OCI-LY7 (cell line): Measurements from ENCODE around the gene ZBTB32. TPM values are rescaled to one million over a fixed set of nuclear protein-coding genes. Genes with fewer than 3 reads are reported as not detected.

Source experiments
- BruUV-seq: library from RNA; stranded (reverse); fragments of 400-500 nt; replicated peaks from 2 replicates; lab custom pipeline; 2021; lab: Mats Ljungman, UMichigan
- CTCF ChIA-PET: fragments of 300-600 bp; sonication (Branson Sonifier 250); formaldehyde crosslinking; loops from one replicate; lab custom pipeline; 2022; ENCODE audit warnings: antibody characterized with exemption; ENCODE audit not compliant: unreplicated experiment; lab: Charles Lee
- POLR2A ChIA-PET: fragments of 300-600 bp; sonication (Branson Sonifier 250); formaldehyde crosslinking; loops from one replicate; lab custom pipeline; 2022; ENCODE audit warnings: antibody characterized with exemption; lab: Charles Lee
- DNase-seq: peaks from one replicate; pipeline ENCODE4 v3.0.0-alpha.2; 2015; ENCODE audit warnings: low spot score
- H2AFZ ChIP-seq: fragments of 200-600 bp; sonication (generic), shearing (Covaris generic); 2 replicates; pipeline ENCODE4 v1.6.1; 2014; ENCODE audit warnings: mild to moderate bottlenecking, antibody characterized with exemption, low read length, moderate library complexity
- H3K27ac ChIP-seq: fragments of 200-600 bp; sonication (generic); 2 replicates; pipeline ENCODE4 v1.5.1; 2014; ENCODE audit warnings: mixed run types, low read depth, mild to moderate bottlenecking, moderate library complexity, low read length, inconsistent platforms; ENCODE audit not compliant: poor library complexity, severe bottlenecking
- H3K36me3 ChIP-seq: fragments of 200-600 bp; sonication (generic); 2 replicates; pipeline ENCODE4 v1.6.1; 2014; ENCODE audit warnings: mild to moderate bottlenecking, antibody characterized with exemption, low read length, moderate library complexity, mixed read lengths; ENCODE audit not compliant: insufficient read depth
- H3K4me1 ChIP-seq: fragments of 200-600 bp; sonication (generic); 2 replicates; pipeline ENCODE4 v1.5.1; 2014; ENCODE audit warnings: mild to moderate bottlenecking, low read length; ENCODE audit not compliant: insufficient read depth, poor library complexity, severe bottlenecking
- H3K4me2 ChIP-seq: fragments of 200-600 bp; sonication (generic); 2 replicates; pipeline ENCODE4 v1.6.1; 2014; ENCODE audit warnings: mild to moderate bottlenecking, low read length
- H3K4me3 ChIP-seq: fragments of 200-600 bp; sonication (generic); 2 replicates; pipeline ENCODE4 v1.5.1; 2014; ENCODE audit warnings: mild to moderate bottlenecking, low read depth, low read length; ENCODE audit not compliant: poor library complexity, severe bottlenecking
- H3K79me2 ChIP-seq: fragments of 200-600 bp; sonication (generic); 2 replicates; pipeline ENCODE4 v1.6.1; 2016; ENCODE audit warnings: low read depth, mild to moderate bottlenecking, low read length, moderate library complexity, mixed read lengths; ENCODE audit not compliant: insufficient read depth
- H3K9me2 ChIP-seq: fragments of 200-600 bp; sonication (generic); 2 replicates; pipeline ENCODE4 v1.6.1; 2016; ENCODE audit warnings: mild to moderate bottlenecking, low read length, mixed read lengths; ENCODE audit not compliant: insufficient read depth
- H3K9me3 ChIP-seq: fragments of 200-600 bp; sonication (generic); 2 replicates; pipeline ENCODE4 v1.6.1; 2014; ENCODE audit warnings: mild to moderate bottlenecking, mixed run types, low read length, mixed read lengths
- H4K20me1 ChIP-seq: fragments of 200-600 bp; sonication (generic); 2 replicates; pipeline ENCODE4 v1.6.1; 2014; ENCODE audit warnings: mild to moderate bottlenecking, antibody characterized with exemption, low read length, moderate library complexity, mixed read lengths; ENCODE audit not compliant: insufficient read depth
- EZH2phosphoT487 ChIP-seq: fragments of 200-600 bp; sonication (generic); IDR thresholded peaks from 2 replicates; pipeline ENCODE4 v1.6.1; 2018; ENCODE audit warnings: low read depth, borderline replicate concordance, mild to moderate bottlenecking, mixed run types, antibody characterized with exemption, low read length, moderate library complexity, mixed read lengths
- intact Hi-C: fragments of 100-400 bp; cut with micrococcal nuclease; formaldehyde crosslinking; loops from one replicate; pipeline ENCODE4 v1.10.0; 2022; ENCODE audit not compliant: unreplicated experiment
- total RNA-seq, 2 experiments: library from RNA; depleted of rRNA in 1 of 2; stranded (reverse); fragments of >200 nt in 1 of 2; shearing (Covaris generic) in 1 of 2; gene quantifications; 2 replicates each; pipeline ENCODE4 v1.2.3, GENCODE V29; 2014 to 2022
- TF ChIP-seq, protein P1 (sequence below): fragments of 200-600 bp; sonication (generic); conservative IDR thresholded peaks from 2 replicates; pipeline ENCODE4 v1.5.1; 2014; ENCODE audit warnings: mild to moderate bottlenecking, antibody characterized with exemption, low read length, moderate library complexity, mixed read lengths

The ZBTB32 gene
- total RNA-seq, 2 experiments from 2014 or later: not detected

GRCh38 chr19:35760711-35761349, 56.5 kb downstream of the ZBTB32 start:
- TF ChIP-seq, protein P1, sequence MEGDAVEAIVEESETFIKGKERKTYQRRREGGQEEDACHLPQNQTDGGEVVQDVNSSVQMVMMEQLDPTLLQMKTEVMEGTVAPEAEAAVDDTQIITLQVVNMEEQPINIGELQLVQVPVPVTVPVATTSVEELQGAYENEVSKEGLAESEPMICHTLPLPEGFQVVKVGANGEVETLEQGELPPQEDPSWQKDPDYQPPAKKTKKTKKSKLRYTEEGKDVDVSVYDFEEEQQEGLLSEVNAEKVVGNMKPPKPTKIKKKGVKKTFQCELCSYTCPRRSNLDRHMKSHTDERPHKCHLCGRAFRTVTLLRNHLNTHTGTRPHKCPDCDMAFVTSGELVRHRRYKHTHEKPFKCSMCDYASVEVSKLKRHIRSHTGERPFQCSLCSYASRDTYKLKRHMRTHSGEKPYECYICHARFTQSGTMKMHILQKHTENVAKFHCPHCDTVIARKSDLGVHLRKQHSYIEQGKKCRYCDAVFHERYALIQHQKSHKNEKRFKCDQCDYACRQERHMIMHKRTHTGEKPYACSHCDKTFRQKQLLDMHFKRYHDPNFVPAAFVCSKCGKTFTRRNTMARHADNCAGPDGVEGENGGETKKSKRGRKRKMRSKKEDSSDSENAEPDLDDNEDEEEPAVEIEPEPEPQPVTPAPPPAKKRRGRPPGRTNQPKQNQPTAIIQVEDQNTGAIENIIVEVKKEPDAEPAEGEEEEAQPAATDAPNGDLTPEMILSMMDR: no peak
- no peak for TF ChIP-seq EZH2phosphoT487
- Histone ChIP-seq H3K36me3 (peaks cover 42% of the 10 kb centered on the region), H3K9me3 (0 out of 2 replicates have a peak, but pooled peaks cover 8% of the 10 kb centered on the region), H3K9me2 (no peaks in the 10 kb centered on the region), H3K4me1 (peaks cover 21% of the 10 kb centered on the region), H3K79me2 (peaks cover 13% of the 10 kb centered on the region; the same call in 1 of the 2 replicates), H3K27ac (no peak overlapping the region), H3K4me3 (no peak overlapping the region), H2AFZ (no peak overlapping the region), H4K20me1 (no peaks in the 10 kb centered on the region), H3K4me2 (no peak overlapping the region)
- DNase-seq: no peak
- BruUV-seq: no TSS peak
- ChIA-PET POLR2A (no interaction called here), CTCF (no interaction called here)
- intact Hi-C loops: no loop called here

DNA sequence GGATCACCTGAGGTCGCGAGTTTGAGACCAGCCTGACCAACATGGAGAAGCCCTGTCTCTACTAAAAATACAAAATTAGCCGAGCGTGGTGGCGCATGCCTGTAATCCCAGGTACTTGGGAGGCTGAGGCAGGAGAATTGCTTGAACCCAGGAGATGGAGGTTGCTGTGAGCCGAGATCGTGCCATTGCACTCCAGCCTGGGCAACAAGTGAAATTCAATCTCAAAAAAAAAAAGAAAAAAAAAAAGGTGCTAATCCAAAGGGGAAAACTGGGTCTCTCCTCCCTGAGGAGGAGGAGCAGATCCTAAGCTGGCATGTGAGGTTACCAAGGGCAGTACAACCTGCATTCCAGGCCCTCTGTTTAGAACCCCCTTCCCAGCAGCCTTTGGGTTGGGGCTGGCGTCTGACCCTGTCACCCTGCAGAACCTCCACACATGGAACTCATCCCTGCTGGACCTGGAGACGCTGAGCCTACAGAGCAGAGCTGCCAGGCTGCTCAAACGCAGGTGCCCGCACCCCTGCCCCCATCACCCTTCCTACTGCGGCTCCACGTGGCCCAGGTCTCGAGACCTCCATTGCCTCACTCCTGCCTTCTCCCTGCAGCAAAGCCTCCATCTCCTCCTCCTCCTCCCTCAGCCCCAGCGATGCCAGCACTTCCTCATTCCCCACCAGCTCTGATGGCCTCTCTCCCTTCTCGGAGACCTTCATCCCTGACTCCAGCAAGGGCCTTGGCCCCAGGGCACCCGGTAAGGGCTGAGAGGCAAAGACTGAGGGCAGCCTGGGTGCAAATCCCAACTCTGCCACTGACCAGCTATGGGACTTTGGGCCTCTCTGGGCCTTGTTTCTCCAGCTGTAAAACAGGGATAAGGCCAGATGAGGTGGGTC, 60.3 kb downstream of the ZBTB32 start:
- Histone ChIP-seq H3K9me2 (no peaks in the 10 kb centered on the region), H3K4me2 (no peak overlapping the region), H4K20me1 (no peaks in the 10 kb centered on the region), H3K4me1 (peaks cover 3% of the 10 kb centered on the region), H3K4me3 (no peak overlapping the region), H3K27ac (no peak overlapping the region), H2AFZ (no peak overlapping the region), H3K9me3 (0 out of 2 replicates have a peak, but pooled peaks cover 8% of the 10 kb centered on the region), H3K79me2 (peaks cover under 1% of the 10 kb centered on the region; the same call in 1 of the 2 replicates), H3K36me3 (peaks cover 53% of the 10 kb centered on the region)
- intact Hi-C loops: no loop called here
- no peak for DNase-seq
- no peak for TF ChIP-seq EZH2phosphoT487
- TF ChIP-seq, protein P1: no peak
- ChIA-PET CTCF (no interaction called here), POLR2A (interaction anchor here (0.6 kb wide), 1 partner anchor 79 kb away, joined by 3 read pairs; no protein-coding TSS in a partner anchor)
- no TSS peak for BruUV-seq

Other genes starting within 250 kb of the ZBTB32 start
- not detected in 2 replicates for gene KRTDAP, start 214.1 kb upstream of the ZBTB32 start, total RNA-seq (2014; rRNA removed; shearing (Covaris generic))
- gene KRTDAP, start 214.1 kb upstream of the ZBTB32 start, total RNA-seq (2022): not detected in 2 replicates
- not detected in 2 replicates for gene DMKN, start 190.9 kb upstream of the ZBTB32 start, total RNA-seq (2014; rRNA removed; shearing (Covaris generic))
- gene DMKN, start 190.9 kb upstream of the ZBTB32 start, total RNA-seq (2022): not detected in 2 replicates
- gene SBSN, start 176.2 kb upstream of the ZBTB32 start, total RNA-seq (2014; rRNA removed; shearing (Covaris generic)): not detected in 2 replicates
- not detected in 2 replicates for gene SBSN, start 176.2 kb upstream of the ZBTB32 start, total RNA-seq (2022)
- not detected in 2 replicates for gene GAPDHS, start 171.1 kb upstream of the ZBTB32 start, total RNA-seq (2014; rRNA removed; shearing (Covaris generic))
- gene GAPDHS, start 171.1 kb upstream of the ZBTB32 start, total RNA-seq (2022): not detected in 2 replicates
- 83.2 and 85.8 TPM in 2 replicates for gene TMEM147, start 158.9 kb upstream of the ZBTB32 start, total RNA-seq (2014; rRNA removed; shearing (Covaris generic))
- gene TMEM147, start 158.9 kb upstream of the ZBTB32 start, total RNA-seq (2022): 40.9 and 47.1 TPM in 2 replicates
- 0.15 and 0.92 TPM in 2 replicates for gene ATP4A, start 140.9 kb upstream of the ZBTB32 start, total RNA-seq (2014; rRNA removed; shearing (Covaris generic))
- 0.33 and 0.36 TPM in 2 replicates for gene ATP4A, start 140.9 kb upstream of the ZBTB32 start, total RNA-seq (2022)
- gene PMIS2, start 118.4 kb upstream of the ZBTB32 start, total RNA-seq (2014; rRNA removed; shearing (Covaris generic)): not detected in 2 replicates
- not detected in 2 replicates for gene PMIS2, start 118.4 kb upstream of the ZBTB32 start, total RNA-seq (2022)
- 61.5 and 66.8 TPM in 2 replicates for gene HAUS5, start 91.8 kb upstream of the ZBTB32 start, total RNA-seq (2014; rRNA removed; shearing (Covaris generic))
- gene HAUS5, start 91.8 kb upstream of the ZBTB32 start, total RNA-seq (2022): 58.1 and 59.7 TPM in 2 replicates
- gene RBM42, start 75.5 kb upstream of the ZBTB32 start, total RNA-seq (2014; rRNA removed; shearing (Covaris generic)): 62.0 and 73.6 TPM in 2 replicates
- gene RBM42, start 75.5 kb upstream of the ZBTB32 start, total RNA-seq (2022): 105 and 115 TPM in 2 replicates
- gene ETV2, start 62.8 kb upstream of the ZBTB32 start, total RNA-seq (2014; rRNA removed; shearing (Covaris generic)): 0.25 and 0.57 TPM in 2 replicates
- 1.7 and 2.0 TPM in 2 replicates for gene ETV2, start 62.8 kb upstream of the ZBTB32 start, total RNA-seq (2022)
- 404 and 536 TPM in 2 replicates for gene COX6B1, start 56.2 kb upstream of the ZBTB32 start, total RNA-seq (2014; rRNA removed; shearing (Covaris generic))
- gene COX6B1, start 56.2 kb upstream of the ZBTB32 start, total RNA-seq (2022): 373 and 395 TPM in 2 replicates
- not detected in 2 replicates for gene UPK1A, start 38.0 kb upstream of the ZBTB32 start, total RNA-seq (2014; rRNA removed; shearing (Covaris generic))
- not detected in 2 replicates for gene UPK1A, start 38.0 kb upstream of the ZBTB32 start, total RNA-seq (2022)
- 18.0 and 25.2 TPM in 2 replicates for gene KMT2B, start 13.4 kb downstream of the ZBTB32 start, total RNA-seq (2014; rRNA removed; shearing (Covaris generic))
- 56.2 and 57.2 TPM in 2 replicates for gene KMT2B, start 13.4 kb downstream of the ZBTB32 start, total RNA-seq (2022)
- 8.5 and 11.4 TPM in 2 replicates for gene IGFLR1, start 37.9 kb downstream of the ZBTB32 start, total RNA-seq (2014; rRNA removed; shearing (Covaris generic))
- 18.3 and 21.5 TPM in 2 replicates for gene IGFLR1, start 37.9 kb downstream of the ZBTB32 start, total RNA-seq (2022)
- 16.1 and 33.6 TPM in 2 replicates for gene U2AF1L4, start 40.9 kb downstream of the ZBTB32 start, total RNA-seq (2014; rRNA removed; shearing (Covaris generic))
- 35.2 and 37.5 TPM in 2 replicates for gene U2AF1L4, start 40.9 kb downstream of the ZBTB32 start, total RNA-seq (2022)
- gene PSENEN, start 41.1 kb downstream of the ZBTB32 start, total RNA-seq (2014; rRNA removed; shearing (Covaris generic)): 20.8 and 25.7 TPM in 2 replicates
- gene PSENEN, start 41.1 kb downstream of the ZBTB32 start, total RNA-seq (2022): 51.0 and 53.7 TPM in 2 replicates
- gene LIN37, start 44.0 kb downstream of the ZBTB32 start, total RNA-seq (2014; rRNA removed; shearing (Covaris generic)): 6.0 and 11.6 TPM in 2 replicates
- 11.7 and 20.0 TPM in 2 replicates for gene LIN37, start 44.0 kb downstream of the ZBTB32 start, total RNA-seq (2022)
- gene HSPB6, start 52.5 kb downstream of the ZBTB32 start, total RNA-seq (2014; rRNA removed; shearing (Covaris generic)): not detected in 2 replicates
- gene HSPB6, start 52.5 kb downstream of the ZBTB32 start, total RNA-seq (2022): 1.7 and 1.8 TPM in 2 replicates
- 15.2 and 17.2 TPM in 2 replicates for gene PROSER3, start 53.6 kb downstream of the ZBTB32 start, total RNA-seq (2014; rRNA removed; shearing (Covaris generic))
- gene PROSER3, start 53.6 kb downstream of the ZBTB32 start, total RNA-seq (2022): 66.1 and 70.6 TPM in 2 replicates
- 15.1 and 21.3 TPM in 2 replicates for gene ARHGAP33, start 71.0 kb downstream of the ZBTB32 start, total RNA-seq (2014; rRNA removed; shearing (Covaris generic))
- 94.6 and 130 TPM in 2 replicates for gene ARHGAP33, start 71.0 kb downstream of the ZBTB32 start, total RNA-seq (2022)
- gene PRODH2, start 108.3 kb downstream of the ZBTB32 start, total RNA-seq (2014; rRNA removed; shearing (Covaris generic)): not detected in 2 replicates
- not detected in 2 replicates for gene PRODH2, start 108.3 kb downstream of the ZBTB32 start, total RNA-seq (2022)
- gene NPHS1, start 147.9 kb downstream of the ZBTB32 start, total RNA-seq (2014; rRNA removed; shearing (Covaris generic)): not detected in 2 replicates
- not detected in 2 replicates for gene NPHS1, start 147.9 kb downstream of the ZBTB32 start, total RNA-seq (2022)
- 0.95 and 1.4 TPM in 2 replicates for gene KIRREL2, start 152.4 kb downstream of the ZBTB32 start, total RNA-seq (2014; rRNA removed; shearing (Covaris generic))
- gene KIRREL2, start 152.4 kb downstream of the ZBTB32 start, total RNA-seq (2022): 2.0 and 2.2 TPM in 2 replicates
- gene APLP1, start 164.0 kb downstream of the ZBTB32 start, total RNA-seq (2014; rRNA removed; shearing (Covaris generic)): 0.13 TPM in 1 of 2 replicates, not detected in the other
- gene APLP1, start 164.0 kb downstream of the ZBTB32 start, total RNA-seq (2022): 0.70 and 1.2 TPM in 2 replicates
- 48.6 and 57.4 TPM in 2 replicates for gene NFKBID, start 196.0 kb downstream of the ZBTB32 start, total RNA-seq (2014; rRNA removed; shearing (Covaris generic))
- gene NFKBID, start 196.0 kb downstream of the ZBTB32 start, total RNA-seq (2022): 40.5 and 42.6 TPM in 2 replicates
- 8.1 and 15.0 TPM in 2 replicates for gene HCST, start 198.0 kb downstream of the ZBTB32 start, total RNA-seq (2014; rRNA removed; shearing (Covaris generic))
- gene HCST, start 198.0 kb downstream of the ZBTB32 start, total RNA-seq (2022): 25.2 and 36.0 TPM in 2 replicates
- not detected in 2 replicates for gene TYROBP, start 203.7 kb downstream of the ZBTB32 start, total RNA-seq (2014; rRNA removed; shearing (Covaris generic))
- not detected in 2 replicates for gene TYROBP, start 203.7 kb downstream of the ZBTB32 start, total RNA-seq (2022)
- 2.8 and 3.1 TPM in 2 replicates for gene LRFN3, start 231.8 kb downstream of the ZBTB32 start, total RNA-seq (2014; rRNA removed; shearing (Covaris generic))
- 3.4 and 6.0 TPM in 2 replicates for gene LRFN3, start 231.8 kb downstream of the ZBTB32 start, total RNA-seq (2022)